Mucosa of stomach (tissue), 1 donor: Measurements from ENCODE around the gene HYAL1.
A peak's percentile ranks its signal among the peaks of the same experiment; 100 is the strongest.

Experiments used
- H3K27me3 ChIP-seq: one replicate; pipeline ENCODE4 v1.7.0; 2013; ENCODE audit warnings: mild to moderate bottlenecking, low read length; ENCODE audit not compliant: control insufficient read depth, insufficient read depth
- H3K36me3 ChIP-seq: one replicate; pipeline ENCODE4 v1.7.0; 2013; ENCODE audit warnings: low read length; ENCODE audit not compliant: control insufficient read depth, insufficient read depth
- H3K4me1 ChIP-seq: one replicate; pipeline ENCODE4 v1.7.0; 2013; ENCODE audit warnings: mild to moderate bottlenecking, low read length; ENCODE audit not compliant: control insufficient read depth, insufficient read depth
- H3K4me3 ChIP-seq: one replicate; pipeline ENCODE4 v1.7.0; 2013; ENCODE audit warnings: low read length
- H3K9ac ChIP-seq: one replicate; pipeline ENCODE4 v1.7.0; 2013; ENCODE audit warnings: mild to moderate bottlenecking, low read length, moderate library complexity
- H3K9me3 ChIP-seq: one replicate; pipeline ENCODE4 v1.7.0; 2013; ENCODE audit warnings: mild to moderate bottlenecking, low read length, moderate library complexity; ENCODE audit not compliant: control insufficient read depth
- donor health status: Pancreatic carcinoma.

The HYAL1 gene

GRCh38 chr3:50304601-50305000 lies 1.2 kb upstream of the HYAL1 start:
- Histone ChIP-seq H3K36me3 (no peaks in the 10 kb centered on the region), H3K27me3 (no peaks in the 10 kb centered on the region), H3K4me3 (no peak overlapping the region), H3K9me3 (no peaks in the 10 kb centered on the region), H3K4me1 (peaks cover 39% of the 10 kb centered on the region), H3K9ac (no peak overlapping the region)

- no peaks in the 10 kb centered on the region for H3K36me3 ChIP-seq
- peak overlapping the region; percentile 62 for H3K4me3 ChIP-seq
- peak overlapping the region; percentile 85 for H3K9ac ChIP-seq
- H3K4me1 ChIP-seq: peaks cover 55% of the 10 kb centered on the region
- H3K9me3 ChIP-seq: no peaks in the 10 kb centered on the region
- H3K27me3 ChIP-seq: no peaks in the 10 kb centered on the region
These were observed 1.0 kb downstream of the HYAL1 start for GRCh38 chr3:50302095-50303012.

- peaks cover 57% of the 10 kb centered on the region for H3K4me1 ChIP-seq
These were observed 2.6 kb downstream of the HYAL1 start for GRCh38 chr3:50300681-50301254.

GRCh38 chr3:50299929-50300680 lies 3.3 kb downstream of the HYAL1 start:
- Histone ChIP-seq H3K36me3 (no peaks in the 10 kb centered on the region), H3K9ac (peak overlapping the region; percentile 46), H3K27me3 (no peaks in the 10 kb centered on the region), H3K4me3 (peak overlapping the region; percentile 5), H3K9me3 (no peaks in the 10 kb centered on the region), H3K4me1 (peaks cover 57% of the 10 kb centered on the region)

More at GRCh38 chr3:50300681-50301254, 2.6 kb downstream of the HYAL1 start:
- Histone ChIP-seq H3K36me3 (no peaks in the 10 kb centered on the region), H3K27me3 (no peaks in the 10 kb centered on the region), H3K9ac (peak overlapping the region; percentile 46), H3K4me3 (no peak overlapping the region), H3K9me3 (no peaks in the 10 kb centered on the region)

GRCh38 chr3:50299638-50299928 lies 3.8 kb downstream of the HYAL1 start:
- H3K9ac ChIP-seq: peak overlapping the region; percentile 46
- peaks cover 57% of the 10 kb centered on the region for H3K4me1 ChIP-seq
- H3K27me3 ChIP-seq: no peaks in the 10 kb centered on the region
- no peaks in the 10 kb centered on the region for H3K36me3 ChIP-seq
- H3K9me3 ChIP-seq: no peaks in the 10 kb centered on the region
- peak overlapping the region; percentile 5 for H3K4me3 ChIP-seq

GRCh38 chr3:50298836-50299637 lies 4.3 kb downstream of the HYAL1 start, which contains the start of the genes HYAL3 and NAA80:
Gene HYAL3 (minus strand): TSS chr3:50299405. CDS start chr3:50295602, 3,803 bp downstream.
Gene NAA80 (minus strand): TSS chr3:50299405. CDS start chr3:50297463, 1,942 bp downstream.
- H3K36me3 ChIP-seq: no peaks in the 10 kb centered on the region
- H3K4me3 ChIP-seq: peak within 1 kb of the TSS; percentile 72
- peak within 1 kb of the TSS; percentile 82 for H3K9ac ChIP-seq
- no peaks in the 10 kb centered on the region for H3K9me3 ChIP-seq
- H3K27me3 ChIP-seq: no peaks in the 10 kb centered on the region
- H3K4me1 ChIP-seq: peaks cover 57% of the 10 kb centered on the region

- H3K9me3 ChIP-seq: no peaks in the 10 kb centered on the region
- H3K4me3 ChIP-seq: peak overlapping the region; percentile 72
- H3K9ac ChIP-seq: peak overlapping the region; percentile 82
- no peaks in the 10 kb centered on the region for H3K36me3 ChIP-seq
- H3K27me3 ChIP-seq: no peaks in the 10 kb centered on the region
- H3K4me1 ChIP-seq: peaks cover 53% of the 10 kb centered on the region
These were observed 5.3 kb downstream of the HYAL1 start for GRCh38 chr3:50297896-50298725.

- no peaks in the 10 kb centered on the region for H3K27me3 ChIP-seq
- no peaks in the 10 kb centered on the region for H3K9me3 ChIP-seq
- no peaks in the 10 kb centered on the region for H3K36me3 ChIP-seq
- H3K4me3 ChIP-seq: no peak overlapping the region
- peaks cover 53% of the 10 kb centered on the region for H3K4me1 ChIP-seq
- no peak overlapping the region for H3K9ac ChIP-seq
These were observed 6.0 kb downstream of the HYAL1 start for GRCh38 chr3:50297384-50297775.

- H3K9me3 ChIP-seq: no peaks in the 10 kb centered on the region
- H3K4me1 ChIP-seq: peaks cover 48% of the 10 kb centered on the region
- H3K4me3 ChIP-seq: no peak overlapping the region
- H3K27me3 ChIP-seq: no peaks in the 10 kb centered on the region
- H3K9ac ChIP-seq: no peak overlapping the region
- no peaks in the 10 kb centered on the region for H3K36me3 ChIP-seq
These were observed 6.5 kb downstream of the HYAL1 start for GRCh38 chr3:50296721-50297383.

GRCh38 chr3:50295553-50296431 lies 7.6 kb downstream of the HYAL1 start:
- no peak overlapping the region for H3K4me3 ChIP-seq
- H3K4me1 ChIP-seq: peaks cover 49% of the 10 kb centered on the region
- no peaks in the 10 kb centered on the region for H3K27me3 ChIP-seq
- no peaks in the 10 kb centered on the region for H3K9me3 ChIP-seq
- H3K36me3 ChIP-seq: no peaks in the 10 kb centered on the region
- H3K9ac ChIP-seq: no peak overlapping the region
